ENCODE data around the gene CLEC11A.

The CLEC11A gene

DNA sequence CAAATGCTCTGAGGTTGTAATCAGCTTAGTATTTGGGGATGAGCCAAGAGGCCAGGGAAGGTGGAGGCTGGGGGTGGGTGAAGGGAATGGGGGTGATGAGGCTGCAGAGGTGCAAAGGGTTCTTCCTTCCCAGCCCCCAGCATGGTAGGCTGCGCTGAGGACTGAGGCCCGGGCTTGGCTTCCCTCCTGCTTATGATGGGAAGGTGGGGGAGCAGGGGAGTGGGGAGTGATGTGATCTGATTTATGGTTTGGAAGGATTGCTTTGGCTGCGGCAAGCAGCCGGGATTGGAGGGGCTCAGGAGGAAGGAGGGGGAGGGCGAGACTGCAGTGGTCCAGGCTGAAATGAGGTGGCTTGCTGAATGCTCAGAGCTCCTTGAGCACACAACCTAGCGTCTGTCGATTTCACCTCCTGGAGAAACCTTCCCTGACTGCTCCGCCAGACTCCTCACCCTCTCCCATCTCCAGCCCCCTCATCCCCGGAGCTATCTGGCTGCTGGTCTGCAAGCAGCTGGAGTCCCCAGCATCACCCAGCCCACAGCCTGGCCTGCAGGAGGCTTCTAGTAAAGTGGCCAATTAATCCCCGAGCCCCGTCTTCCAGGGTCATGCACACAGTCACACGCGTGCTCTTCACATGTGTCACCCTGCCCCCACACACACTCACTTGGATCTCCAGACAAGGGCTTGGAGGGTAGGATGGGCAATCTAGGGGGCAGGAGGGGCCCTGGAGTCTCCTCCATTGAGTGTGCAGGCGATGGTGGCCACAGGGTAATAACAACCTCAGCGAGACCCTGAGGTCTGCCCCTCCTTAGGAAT is 757 bp upstream of the CLEC11A start:
- no peaks in the 10 kb centered on the region for H3K79me2 ChIP-seq (ENCODE audit: low read length)
- no peaks in the 10 kb centered on the region for H4K20me1 ChIP-seq (ENCODE audit: insufficient read depth, low read length)
- H3K9ac ChIP-seq (ENCODE audit: low read length): no peak overlapping the region
- H3K36me3 ChIP-seq (replicated peaks; ENCODE audit: low read depth, low read length): no peaks in the 10 kb centered on the region
- H3K4me2 ChIP-seq (ENCODE audit: low read length): no peak overlapping the region
- no peaks in the 10 kb centered on the region; the same call in 1 of the 2 replicates for H3K27me3 ChIP-seq (ENCODE audit: low read depth, low read length)
- H3K4me1 ChIP-seq (ENCODE audit: low read length): no peaks in the 10 kb centered on the region
- H3K27ac ChIP-seq (ENCODE audit: low read length): no peak overlapping the region
- no peaks in the 10 kb centered on the region for H3K9me3 ChIP-seq (ENCODE audit: insufficient read depth, low read length)
- no peak for TF ChIP-seq EZH2phosphoT487 (IDR thresholded peaks at IDR 0.05; ENCODE audit: low read depth)
- TF ChIP-seq, protein P1, sequence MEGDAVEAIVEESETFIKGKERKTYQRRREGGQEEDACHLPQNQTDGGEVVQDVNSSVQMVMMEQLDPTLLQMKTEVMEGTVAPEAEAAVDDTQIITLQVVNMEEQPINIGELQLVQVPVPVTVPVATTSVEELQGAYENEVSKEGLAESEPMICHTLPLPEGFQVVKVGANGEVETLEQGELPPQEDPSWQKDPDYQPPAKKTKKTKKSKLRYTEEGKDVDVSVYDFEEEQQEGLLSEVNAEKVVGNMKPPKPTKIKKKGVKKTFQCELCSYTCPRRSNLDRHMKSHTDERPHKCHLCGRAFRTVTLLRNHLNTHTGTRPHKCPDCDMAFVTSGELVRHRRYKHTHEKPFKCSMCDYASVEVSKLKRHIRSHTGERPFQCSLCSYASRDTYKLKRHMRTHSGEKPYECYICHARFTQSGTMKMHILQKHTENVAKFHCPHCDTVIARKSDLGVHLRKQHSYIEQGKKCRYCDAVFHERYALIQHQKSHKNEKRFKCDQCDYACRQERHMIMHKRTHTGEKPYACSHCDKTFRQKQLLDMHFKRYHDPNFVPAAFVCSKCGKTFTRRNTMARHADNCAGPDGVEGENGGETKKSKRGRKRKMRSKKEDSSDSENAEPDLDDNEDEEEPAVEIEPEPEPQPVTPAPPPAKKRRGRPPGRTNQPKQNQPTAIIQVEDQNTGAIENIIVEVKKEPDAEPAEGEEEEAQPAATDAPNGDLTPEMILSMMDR (IDR thresholded peaks at IDR 0.05; ENCODE audit: low read depth, low read length): no peak
- H3K4me3 ChIP-seq (ENCODE audit: low read length): no peak overlapping the region
- no peak overlapping the region for H2AFZ ChIP-seq (ENCODE audit: low read depth, low read length)

DNA sequence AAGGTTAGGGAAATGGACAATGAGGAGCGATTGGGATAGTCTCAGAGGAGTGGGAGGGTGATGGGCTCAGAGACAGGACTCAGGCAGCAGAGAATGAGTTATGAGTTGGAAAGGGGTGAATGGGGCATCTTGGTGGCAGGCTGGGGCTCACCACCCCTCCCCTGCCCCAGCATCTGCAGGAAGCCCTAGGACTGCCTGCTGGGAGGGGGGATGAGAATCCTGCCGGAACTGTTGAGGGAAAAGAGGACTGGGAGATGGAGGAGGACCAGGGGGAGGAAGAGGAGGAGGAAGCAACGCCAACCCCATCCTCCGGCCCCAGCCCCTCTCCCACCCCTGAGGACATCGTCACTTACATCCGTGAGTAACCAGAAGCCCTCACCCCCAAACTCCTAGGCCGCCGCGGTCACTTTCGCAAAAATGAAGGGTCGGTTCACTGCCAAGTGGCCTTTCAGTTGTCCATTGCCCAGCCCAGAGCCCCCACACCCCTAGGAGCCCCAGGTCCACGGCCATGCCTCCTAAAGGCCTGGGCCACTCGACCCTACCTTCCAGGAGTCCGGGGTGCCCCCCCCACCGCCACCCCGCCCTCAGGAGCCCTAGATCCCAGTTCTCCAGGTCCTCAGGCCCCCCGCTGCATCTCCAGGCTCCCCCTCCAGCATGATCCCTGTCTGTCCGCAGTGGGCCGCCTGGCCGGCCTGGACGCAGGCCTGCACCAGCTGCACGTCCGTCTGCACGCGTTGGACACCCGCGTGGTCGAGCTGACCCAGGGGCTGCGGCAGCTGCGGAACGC is 764 bp downstream of the CLEC11A start:
- Histone ChIP-seq H3K27ac (ENCODE audit: low read length) (no peak overlapping the region), H3K27me3 (ENCODE audit: low read depth, low read length) (no peaks in the 10 kb centered on the region; the same call in 1 of the 2 replicates), H3K9me3 (ENCODE audit: insufficient read depth, low read length) (no peaks in the 10 kb centered on the region), H3K9ac (ENCODE audit: low read length) (no peak overlapping the region), H3K4me1 (ENCODE audit: low read length) (no peaks in the 10 kb centered on the region), H3K79me2 (ENCODE audit: low read length) (no peaks in the 10 kb centered on the region), H3K4me2 (ENCODE audit: low read length) (no peak overlapping the region), H4K20me1 (ENCODE audit: insufficient read depth, low read length) (no peaks in the 10 kb centered on the region), H2AFZ (ENCODE audit: low read depth, low read length) (no peak overlapping the region), H3K36me3 (replicated peaks; ENCODE audit: low read depth, low read length) (no peaks in the 10 kb centered on the region), H3K4me3 (ENCODE audit: low read length) (no peak overlapping the region)
- no peak for TF ChIP-seq EZH2phosphoT487 (IDR thresholded peaks at IDR 0.05; ENCODE audit: low read depth)
- TF ChIP-seq, protein P1 (IDR thresholded peaks at IDR 0.05; ENCODE audit: low read depth, low read length): no peak

- Histone ChIP-seq H3K36me3 (replicated peaks; ENCODE audit: low read depth, low read length) (no peaks in the 10 kb centered on the region), H4K20me1 (ENCODE audit: insufficient read depth, low read length) (no peaks in the 10 kb centered on the region), H3K4me2 (ENCODE audit: low read length) (no peak overlapping the region), H3K4me1 (ENCODE audit: low read length) (no peaks in the 10 kb centered on the region), H2AFZ (ENCODE audit: low read depth, low read length) (no peak overlapping the region), H3K9ac (ENCODE audit: low read length) (no peak overlapping the region), H3K4me3 (ENCODE audit: low read length) (no peak overlapping the region), H3K27ac (ENCODE audit: low read length) (no peak overlapping the region), H3K79me2 (ENCODE audit: low read length) (no peaks in the 10 kb centered on the region), H3K27me3 (ENCODE audit: low read depth, low read length) (no peaks in the 10 kb centered on the region; the same call in 1 of the 2 replicates), H3K9me3 (ENCODE audit: insufficient read depth, low read length) (no peaks in the 10 kb centered on the region)
- TF ChIP-seq, protein P1 (IDR thresholded peaks at IDR 0.05; ENCODE audit: low read depth, low read length): no peak
- TF ChIP-seq EZH2phosphoT487 (IDR thresholded peaks at IDR 0.05; ENCODE audit: low read depth): no peak
These were observed 1.5 kb downstream of the CLEC11A start for GRCh38 chr19:50724522-50725217.

All from OCI-LY3 (cell line).